ENCODE data around the gene PLXNA2. TPM values are rescaled to one million over a fixed set of nuclear protein-coding genes. Genes with fewer than 3 reads are reported as not detected.

The PLXNA2 gene
- polyA plus RNA-seq, 1 of the 3 experiments (the other 2 are of a cell fraction) = 8.5 TPM

GRCh38 chr1:208233546-208233945 lies 10.6 kb downstream of the PLXNA2 start:
- H3F3A ChIP-seq (replicated peaks; ENCODE audit: insufficient read depth) = peaks cover 13% of the 10 kb centered on the region
- DNase-seq = no peak
- H2AFZ ChIP-seq (ENCODE audit: low read depth) = no peak overlapping the region
- H4K20me1 ChIP-seq (ENCODE audit: insufficient read depth) = no peaks in the 10 kb centered on the region; the same call in 1 of the 2 replicates
- H3K27ac ChIP-seq (ENCODE audit: low read depth in 2 of 2, low read length in 1 of 2) = peak overlapping the region in 1 of 2 experiments; percentile 67; a peak in 1 of 4 replicates
- 78% methylated on average over 5 of the region's 5 CpGs for WGBS (ENCODE audit: low lambda C conversion rate)
- peaks cover 100% of the 10 kb centered on the region for H3K79me2 ChIP-seq (ENCODE audit: insufficient read depth)
- TF ChIP-seq PBX3 (IDR thresholded peaks at IDR 0.05) (no peak), USF2 (IDR thresholded peaks at IDR 0.05; ENCODE audit: borderline replicate concordance, low read depth, low read length) (no peak), RFX5 (IDR thresholded peaks at IDR 0.05; ENCODE audit: low read length) (no peak), EZH2phosphoT487 (IDR thresholded peaks at IDR 0.05; ENCODE audit: borderline replicate concordance, low read depth) (no peak), RAD21 (IDR thresholded peaks at IDR 0.05; ENCODE audit: low read length) (no peak), TEAD4 (IDR thresholded peaks at IDR 0.05; ENCODE audit: borderline replicate concordance, insufficient read depth) (no peak), USF1 (IDR thresholded peaks at IDR 0.05; ENCODE audit: borderline replicate concordance, low read depth) (no peak), JUND (IDR thresholded peaks at IDR 0.05) (no peak)
- TF ChIP-seq, protein P1, sequence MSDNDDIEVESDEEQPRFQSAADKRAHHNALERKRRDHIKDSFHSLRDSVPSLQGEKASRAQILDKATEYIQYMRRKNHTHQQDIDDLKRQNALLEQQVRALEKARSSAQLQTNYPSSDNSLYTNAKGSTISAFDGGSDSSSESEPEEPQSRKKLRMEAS (IDR thresholded peaks at IDR 0.05; ENCODE audit: low read depth) = no peak
- CTCF ChIA-PET = interaction anchor here (0.8 to 19.9 kb wide), 10 partner anchors 8 to 236 kb away, joined by 3 to 579 read pairs (median 4); partner anchors contain the start of gene PLXNA2
- H3K9ac ChIP-seq = no peak overlapping the region
- POLR2A ChIA-PET = no interaction called here
- H3K4me1 ChIP-seq (ENCODE audit: control insufficient read depth in 1 of 2, insufficient read depth in 2 of 2, low read depth in 1 of 2, low read length in 1 of 2) = peaks cover 30 to 45% of the 10 kb centered on the region in 2 experiments
- peak overlapping the region; percentile 22; the same call in 1 of the 2 replicates for H3K4me2 ChIP-seq
- peaks cover 17 to 34% of the 10 kb centered on the region in 2 experiments for H3K36me3 ChIP-seq (replicated peaks in 1 of 2; ENCODE audit: control insufficient read depth in 1 of 2, insufficient read depth in 2 of 2, low read length in 1 of 2)
- H3K9me3 ChIP-seq = no peaks in the 10 kb centered on the region
- no peaks in the 10 kb centered on the region for H3K9me2 ChIP-seq
- no peak overlapping the region for H3K4me3 ChIP-seq (ENCODE audit: low read depth in 2 of 2, low read length in 1 of 2)
- no peaks in the 10 kb centered on the region for H3K27me3 ChIP-seq (ENCODE audit: insufficient read depth)

GRCh38 chr1:208232662-208233038 lies 11.5 kb downstream of the PLXNA2 start:
- ChIA-PET CTCF (interaction anchor here (0.8 to 19.9 kb wide), 12 partner anchors 9 to 211 kb away, joined by 3 to 579 read pairs (median 4); partner anchors contain the start of gene PLXNA2), POLR2A (interaction anchor here (1.1 kb wide), 2 partner anchors 9 to 12 kb away, joined by 3 read pairs; no protein-coding TSS in a partner anchor)
- no peak for TF ChIP-seq SIN3A (IDR thresholded peaks at IDR 0.05; ENCODE audit: borderline replicate concordance, low read depth, low read length)
- no peak for TF ChIP-seq EZH2phosphoT487 (IDR thresholded peaks at IDR 0.05; ENCODE audit: borderline replicate concordance, low read depth)
- no peak for TF ChIP-seq TEAD4 (IDR thresholded peaks at IDR 0.05; ENCODE audit: borderline replicate concordance, insufficient read depth)
- no peak for TF ChIP-seq RXRA (IDR thresholded peaks at IDR 0.05; ENCODE audit: borderline replicate concordance, low read depth)
- TF ChIP-seq YY1 (IDR thresholded peaks at IDR 0.05; ENCODE audit: low read depth) = no peak
- TF ChIP-seq FOXJ3 (CRISPR knock-in tag; IDR thresholded peaks at IDR 0.05) = no peak
- TF ChIP-seq CHD2 (IDR thresholded peaks at IDR 0.05; ENCODE audit: low read length, partially characterized antibody) = no peak
- no peak for TF ChIP-seq EP300 (IDR thresholded peaks at IDR 0.05; ENCODE audit: borderline replicate concordance in 1 of 2, low read depth in 1 of 2, low read length in 1 of 2)
- TF ChIP-seq MXI1 (IDR thresholded peaks at IDR 0.05; ENCODE audit: low read depth, low read length) = no peak
- no peak for TF ChIP-seq TAF1 (IDR thresholded peaks at IDR 0.05; ENCODE audit: borderline replicate concordance, low read depth, low read length)
- peak overlapping the region; percentile 67 to 74 for H3K27ac ChIP-seq (ENCODE audit: low read depth in 2 of 2, low read length in 1 of 2)
- H3K27me3 ChIP-seq (ENCODE audit: insufficient read depth) = no peaks in the 10 kb centered on the region
- no peaks in the 10 kb centered on the region for H3K9me2 ChIP-seq
- peaks cover 17 to 26% of the 10 kb centered on the region in 2 experiments for H3K36me3 ChIP-seq (replicated peaks in 1 of 2; ENCODE audit: control insufficient read depth in 1 of 2, insufficient read depth in 2 of 2, low read length in 1 of 2)
- WGBS (ENCODE audit: low lambda C conversion rate) = 100% methylated on average over 1 of the region's 3 CpGs
- peak overlapping the region; percentile 62 for H3K4me2 ChIP-seq
- H3F3A ChIP-seq (replicated peaks; ENCODE audit: insufficient read depth) = peaks cover 13% of the 10 kb centered on the region
- no peak for DNase-seq
- H3K4me3 ChIP-seq (ENCODE audit: low read depth in 2 of 2, low read length in 1 of 2) = no peak overlapping the region
- peaks cover 100% of the 10 kb centered on the region for H3K79me2 ChIP-seq (ENCODE audit: insufficient read depth)
- no peak overlapping the region for H3K9ac ChIP-seq
- H3K9me3 ChIP-seq = no peaks in the 10 kb centered on the region
- H2AFZ ChIP-seq (ENCODE audit: low read depth) = no peak overlapping the region
- H3K4me1 ChIP-seq (ENCODE audit: control insufficient read depth in 1 of 2, insufficient read depth in 2 of 2, low read depth in 1 of 2, low read length in 1 of 2) = peaks cover 30 to 38% of the 10 kb centered on the region in 2 experiments
- no peaks in the 10 kb centered on the region; the same call in 1 of the 2 replicates for H4K20me1 ChIP-seq (ENCODE audit: insufficient read depth)

Data from SK-N-SH (cell line).